GM12878 (cell line): ENCODE results near the gene ZNF646.

Experiments used
- ATF2 ChIP-seq: IDR thresholded peaks from 2 replicates; pipeline ENCODE4 v1.6.1; 2012; ENCODE audit warnings: low read length, inconsistent platforms
- CEBPB ChIP-seq, 2 experiments: fragments of 150-350 bp in 1 of 2; IDR thresholded peaks; 2 replicates each; pipeline ENCODE4 v1.6.1; 2012 to 2014; ENCODE audit warnings: low read depth in 2 of 2, low read length in 2 of 2, borderline replicate concordance in 1 of 2, inconsistent platforms in 1 of 2
- CREB1 ChIP-seq: IDR thresholded peaks from 2 replicates; pipeline ENCODE4 v1.6.1; 2012; ENCODE audit warnings: low read depth, mild to moderate bottlenecking, inconsistent platforms
- CREM ChIP-seq: IDR thresholded peaks from 2 replicates; pipeline ENCODE4 v1.6.1; 2014; ENCODE audit warnings: antibody characterized with exemption, low read depth
- CTCF ChIP-seq, 3 experiments: IDR thresholded peaks in 2 of 3; conservative IDR thresholded peaks in 1 of 3; 2 replicates each; pipeline ENCODE4 v1.5.1; 2011; ENCODE audit warnings: low read depth in 3 of 3, low read length in 3 of 3, mild to moderate bottlenecking in 3 of 3, control low read depth in 2 of 3, moderate library complexity in 2 of 3, inconsistent platforms in 1 of 3, mixed read lengths in 1 of 3; ENCODE audit not compliant: control insufficient read depth in 2 of 3, insufficient read depth in 1 of 3; ENCODE audit errors: extremely low read depth in 1 of 3
- EZH2 ChIP-seq: IDR thresholded peaks from 2 replicates; pipeline ENCODE4 v1.6.1; 2012; ENCODE audit warnings: low read depth, mild to moderate bottlenecking, control low read depth, inconsistent platforms, low read length, borderline replicate concordance; ENCODE audit not compliant: control insufficient read depth
- HCFC1 ChIP-seq: fragments of 150-350 bp; IDR thresholded peaks from 2 replicates; pipeline ENCODE4 v1.6.1; 2014; ENCODE audit warnings: low read length
- IRF5 ChIP-seq: fragments of 450-650 bp; IDR thresholded peaks from 2 replicates; pipeline ENCODE4 v1.6.1; 2017; ENCODE audit warnings: borderline replicate concordance
- NR2C2 ChIP-seq: IDR thresholded peaks from 2 replicates; pipeline ENCODE4 v1.6.1; 2011; ENCODE audit warnings: borderline replicate concordance, low read depth; ENCODE audit not compliant: control insufficient read depth, insufficient read length
- POLR2AphosphoS5 ChIP-seq: IDR thresholded peaks from 2 replicates; pipeline ENCODE4 v1.6.1; 2011; ENCODE audit warnings: mild to moderate bottlenecking, low read length, inconsistent platforms
- SRF ChIP-seq, 2 experiments: IDR thresholded peaks; 2 replicates each; pipeline ENCODE4 v1.6.1; 2011; ENCODE audit warnings: low read depth in 2 of 2, low read length in 2 of 2, mild to moderate bottlenecking in 1 of 2, moderate library complexity in 1 of 2
- TAF1 ChIP-seq: IDR thresholded peaks from 2 replicates; pipeline ENCODE4 v1.6.1; 2011; ENCODE audit warnings: mild to moderate bottlenecking, low read depth, low read length, borderline replicate concordance
- ZNF217 ChIP-seq: fragments of 450-650 bp; IDR thresholded peaks from 2 replicates; pipeline ENCODE4 v1.6.1; 2017; ENCODE audit warnings: antibody characterized with exemption, mild to moderate bottlenecking

- TF ChIP-seq CTCF (IDR thresholded peaks at IDR 0.05 in 2 of 3, conservative IDR thresholded peaks at IDR 0.05 in 1 of 3; ENCODE audit: control insufficient read depth in 2 of 3, extremely low read depth in 1 of 3, insufficient read depth in 1 of 3, low read depth in 3 of 3, low read length in 3 of 3): no peak
- TF ChIP-seq NR2C2: no peak
- no peak for TF ChIP-seq POLR2AphosphoS5
- TF ChIP-seq ZNF217: no peak
- no peak for TF ChIP-seq ATF2
- no peak for TF ChIP-seq EZH2
- no peak for TF ChIP-seq CREB1
- no peak for TF ChIP-seq CREM
- no peak for TF ChIP-seq TAF1
- TF ChIP-seq IRF5: no peak
- no peak for TF ChIP-seq CEBPB (IDR thresholded peaks at IDR 0.05; ENCODE audit: borderline replicate concordance in 1 of 2, low read depth in 2 of 2, low read length in 2 of 2)
- no peak for TF ChIP-seq HCFC1
- TF ChIP-seq SRF (IDR thresholded peaks at IDR 0.05; ENCODE audit: low read depth in 2 of 2, low read length in 2 of 2): no peak
Measured at GRCh38 chr16:31085411-31085810, 11.2 kb downstream of the ZNF646 start.
